A549 treated with AZD9567 at 1 μM for 4 hours (cell line): ENCODE measurements around the gene KCNA10. TPM values are rescaled to one million over a fixed set of nuclear protein-coding genes. Genes with fewer than 3 reads are reported as not detected.

ENCODE experiments used
- total RNA-seq: library from RNA; stranded (reverse); fragments of 200-300 nt; extraction: Qiagen RNA extraction; gene quantifications from 5 replicates; pipeline ENCODE4 v1.2.3, GENCODE V29; 2022; ENCODE audit not compliant: insufficient read depth

The KCNA10 gene
- total RNA-seq, result not detected in 5 replicates

DNA sequence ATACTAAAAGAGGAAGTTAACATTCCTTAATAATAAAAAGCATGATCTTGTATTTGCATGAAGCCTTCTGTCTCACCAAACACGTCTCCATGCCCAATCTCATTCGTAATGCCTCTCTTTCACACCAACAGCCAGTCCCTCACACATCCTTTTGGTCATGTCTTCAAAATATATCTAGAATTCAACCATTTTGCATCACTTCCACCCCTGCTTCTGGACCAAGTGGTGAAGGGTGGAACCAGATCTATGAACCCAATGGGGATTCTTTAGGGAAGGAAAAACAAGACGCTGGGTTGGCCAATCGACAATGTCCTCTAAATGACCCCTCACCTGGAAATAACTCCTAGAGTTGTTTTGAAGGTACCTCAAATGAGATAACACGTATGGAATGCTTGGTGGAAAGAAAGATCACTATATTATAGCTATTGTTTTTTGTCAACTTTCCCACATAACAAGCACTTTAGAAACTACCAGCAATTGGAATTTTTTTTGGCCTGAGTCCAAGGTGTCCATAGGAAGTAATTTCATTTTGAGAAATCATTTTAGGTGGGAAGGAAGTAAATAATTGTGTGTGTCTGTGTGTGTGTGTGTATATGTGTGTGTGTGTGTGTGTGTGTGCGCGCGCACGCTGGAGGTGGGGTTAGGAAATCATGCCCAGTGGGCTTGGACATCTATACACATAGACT lies at the start of gene KCNA10:
TSS of gene KCNA10 (minus strand) at position 51 of the 686 bp plus-strand sequence. CDS start 388 bp downstream, outside the sequence.

Other genes with a start within 250 kb of the KCNA10 start
- gene RBM15, start 179.8 kb downstream of the KCNA10 start, total RNA-seq, result 7.5 to 10.1 TPM (median 8.6 TPM) in 5 replicates
- gene SLC16A4, start 128.1 kb downstream of the KCNA10 start, total RNA-seq, result 25.4 to 34.3 TPM (median 28.5 TPM) in 5 replicates
- 176 to 191 TPM (median 185 TPM) in 5 replicates for gene LAMTOR5, start 111.5 kb downstream of the KCNA10 start, total RNA-seq
- gene PROK1, start 68.0 kb downstream of the KCNA10 start, total RNA-seq, result not detected in 5 replicates
- 0.02 to 0.04 TPM in 2 of 5 replicates, not detected in the others for gene KCNA2, start 87.2 kb upstream of the KCNA10 start, total RNA-seq
- gene KCNA3, start 155.8 kb upstream of the KCNA10 start, total RNA-seq, result not detected in 5 replicates